Sigmoid colon (tissue), 7 donors: ENCODE results near the gene ZCCHC18. TPM values are rescaled to one million over a fixed set of nuclear protein-coding genes. Genes with fewer than 3 reads are reported as not detected.
A peak's percentile ranks its signal among the peaks of the same experiment; 100 is the strongest.

Experiments used
- DNase-seq: peaks from one replicate; pipeline ENCODE4 v3.0.0-alpha.2; 2019
- H3K27ac ChIP-seq, 4 donors: fragments of 200-600 bp; sonication (generic); one replicate each; pipeline ENCODE4 v1.5.1; 2016 to 2019; ENCODE audit warnings: mild to moderate bottlenecking in 1 of 4
- H3K27me3 ChIP-seq, 3 donors: fragments of 200-600 bp; sonication (generic); one replicate each; pipeline ENCODE4 v1.5.1; 2019; ENCODE audit warnings: mild to moderate bottlenecking in 1 of 3
- H3K36me3 ChIP-seq, 4 donors: fragments of 200-600 bp; sonication (generic); one replicate each; pipeline ENCODE4 v1.5.1; 2016 to 2019
- H3K4me1 ChIP-seq, 4 donors: fragments of 200-600 bp; sonication (generic); one replicate each; pipeline ENCODE4 v1.5.1; 2017 to 2019
- H3K4me3 ChIP-seq, 4 donors: fragments of 200-600 bp; sonication (generic); one replicate each; pipeline ENCODE4 v1.5.1; 2017 to 2019; ENCODE audit warnings: mild to moderate bottlenecking in 2 of 4, moderate library complexity in 1 of 4
- H3K9me3 ChIP-seq, 4 donors: fragments of 200-600 bp in 3 of 4; sonication (generic) in 3 of 4; one replicate each; pipeline versions ENCODE4 v1.5.1 to v1.6.1; 2013 to 2019
- EP300 ChIP-seq, 4 donors: sonication (generic); formaldehyde crosslinking; IDR thresholded peaks; one replicate each; pipeline ENCODE4 v1.6.1; 2017; ENCODE audit warnings: antibody characterized with exemption in 4 of 4
- POLR2A ChIP-seq, 2 donors: fragments of 450-650 bp; IDR thresholded peaks; one replicate each; pipeline ENCODE4 v1.6.1; 2016; ENCODE audit warnings: antibody characterized with exemption in 2 of 2, mild to moderate bottlenecking in 2 of 2, moderate library complexity in 2 of 2
- POLR2AphosphoS5 ChIP-seq, 4 donors: sonication (generic); formaldehyde crosslinking; IDR thresholded peaks; one replicate each; pipeline ENCODE4 v1.6.1; 2017; ENCODE audit warnings: antibody characterized with exemption in 4 of 4
- WGBS, 2 donors: extraction: QIAGEN DNeasy Blood & Tissue Kit; methylation state at CpG; one replicate each; pipeline ENCODE4 v1.1.7; 2013; 5-methylcytosine and 5-hydroxymethylcytosine counted together
- intact Hi-C: fragments of 100-400 bp; cut with DNase I; formaldehyde crosslinking; loops from one replicate; pipeline ENCODE4 v1.15.1; 2023
- polyA plus RNA-seq, 3 donors: library from polyadenylated mRNA; stranded (reverse); fragments of 200-250 nt; gene quantifications; one replicate each; pipeline ENCODE4 v1.2.3, GENCODE V29; 2013
- total RNA-seq, 4 donors: library from RNA; depleted of rRNA; stranded (reverse); fragments of >200 nt; gene quantifications; one replicate each; pipeline ENCODE4 v1.1.0, GENCODE V29; 2016
- TF ChIP-seq, protein P1 (sequence below), 4 experiments: fragments of 450-650 bp in 3 of 4; fragments of 200-600 bp in 1 of 4; IDR thresholded peaks; one replicate each; pipeline ENCODE4 v1.5.1; 2016 to 2019; ENCODE audit warnings: antibody characterized with exemption in 4 of 4, mild to moderate bottlenecking in 3 of 4, moderate library complexity in 2 of 4
- donor health status: healthy with polysubstance abuse.
- donor health status: Bipolar disorder and iron deficiency.
- donor health status: healthy.

The ZCCHC18 gene
- total and polyA plus RNA-seq, 7 donors: 0.66 to 4.2 (median 2.2) TPM; not detected in 1

DNA sequence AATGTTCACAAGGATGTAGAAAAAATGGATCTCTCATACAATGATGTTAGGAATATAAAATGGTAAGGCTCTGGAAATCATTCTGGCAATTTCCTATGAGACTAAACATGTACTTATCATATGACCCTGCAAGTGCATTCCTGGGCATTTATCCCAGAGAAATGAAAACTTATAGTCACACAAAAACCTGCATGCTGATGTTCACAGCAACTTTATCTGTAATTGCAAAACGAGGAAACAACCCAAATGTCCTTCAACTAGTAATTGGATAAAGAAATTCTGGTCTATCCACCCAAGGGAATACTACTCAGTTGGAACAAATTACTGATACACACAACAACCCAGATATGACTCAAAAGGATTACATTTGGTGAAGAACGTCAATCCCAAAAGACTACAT is 14.5 kb downstream of the ZCCHC18 start:
- 79 to 84% methylated on average over 2 of the region's 2 CpGs for WGBS, 2 donors
- Histone ChIP-seq H3K4me3 (no peak overlapping the region), H3K4me1 (no peaks in the 10 kb centered on the region), H3K36me3 (peaks cover 0 to 10% (median 0%) of the 10 kb centered on the region in 4 donors), H3K9me3 (no peaks in the 10 kb centered on the region), H3K27me3 (no peaks in the 10 kb centered on the region), H3K27ac (no peak overlapping the region)
- intact Hi-C loops: no loop called here
- TF ChIP-seq POLR2A (IDR thresholded peaks at IDR 0.05): no peak
- TF ChIP-seq, protein P1, sequence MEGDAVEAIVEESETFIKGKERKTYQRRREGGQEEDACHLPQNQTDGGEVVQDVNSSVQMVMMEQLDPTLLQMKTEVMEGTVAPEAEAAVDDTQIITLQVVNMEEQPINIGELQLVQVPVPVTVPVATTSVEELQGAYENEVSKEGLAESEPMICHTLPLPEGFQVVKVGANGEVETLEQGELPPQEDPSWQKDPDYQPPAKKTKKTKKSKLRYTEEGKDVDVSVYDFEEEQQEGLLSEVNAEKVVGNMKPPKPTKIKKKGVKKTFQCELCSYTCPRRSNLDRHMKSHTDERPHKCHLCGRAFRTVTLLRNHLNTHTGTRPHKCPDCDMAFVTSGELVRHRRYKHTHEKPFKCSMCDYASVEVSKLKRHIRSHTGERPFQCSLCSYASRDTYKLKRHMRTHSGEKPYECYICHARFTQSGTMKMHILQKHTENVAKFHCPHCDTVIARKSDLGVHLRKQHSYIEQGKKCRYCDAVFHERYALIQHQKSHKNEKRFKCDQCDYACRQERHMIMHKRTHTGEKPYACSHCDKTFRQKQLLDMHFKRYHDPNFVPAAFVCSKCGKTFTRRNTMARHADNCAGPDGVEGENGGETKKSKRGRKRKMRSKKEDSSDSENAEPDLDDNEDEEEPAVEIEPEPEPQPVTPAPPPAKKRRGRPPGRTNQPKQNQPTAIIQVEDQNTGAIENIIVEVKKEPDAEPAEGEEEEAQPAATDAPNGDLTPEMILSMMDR (IDR thresholded peaks at IDR 0.05): no peak
- no peak for TF ChIP-seq EP300 (IDR thresholded peaks at IDR 0.05)
- TF ChIP-seq POLR2AphosphoS5 (IDR thresholded peaks at IDR 0.05): no peak
- DNase-seq: no peak

DNA sequence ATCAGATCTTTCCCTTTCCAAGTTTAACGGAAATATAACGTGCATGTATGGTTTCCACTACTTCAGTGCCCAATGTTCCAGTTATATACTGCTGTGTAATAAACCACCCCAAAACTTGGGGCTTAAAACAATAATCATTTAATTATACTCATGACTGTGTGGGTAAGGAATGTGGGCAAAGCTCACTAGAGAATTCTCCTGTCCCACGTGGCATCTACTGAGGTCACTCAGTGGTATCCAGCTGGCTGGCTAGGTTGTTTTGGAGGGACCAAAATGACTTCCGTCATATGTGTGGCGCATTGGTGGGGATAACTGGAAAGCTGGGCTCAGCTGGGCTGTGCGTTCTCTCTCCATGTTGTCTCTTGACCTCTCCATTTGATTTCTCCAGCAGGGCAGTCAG is 18.5 kb downstream of the ZCCHC18 start:
- 92% methylated on average over 6 of the region's 6 CpGs for WGBS, 2 donors
- H3K27me3 ChIP-seq: no peaks in the 10 kb centered on the region
- no peak for DNase-seq
- intact Hi-C loops: no loop called here
- H3K4me3 ChIP-seq: no peak overlapping the region
- H3K36me3 ChIP-seq: peaks cover 0 to 10% (median 0%) of the 10 kb centered on the region in 4 donors
- peaks cover 0 to 9% (median 4%) of the 10 kb centered on the region in 4 donors for H3K4me1 ChIP-seq
- no peak overlapping the region for H3K27ac ChIP-seq
- TF ChIP-seq EP300 (IDR thresholded peaks at IDR 0.05) (no peak), POLR2AphosphoS5 (IDR thresholded peaks at IDR 0.05) (no peak), POLR2A (IDR thresholded peaks at IDR 0.05) (no peak)
- TF ChIP-seq, protein P1 (IDR thresholded peaks at IDR 0.05): no peak
- H3K9me3 ChIP-seq: no peaks in the 10 kb centered on the region

DNA sequence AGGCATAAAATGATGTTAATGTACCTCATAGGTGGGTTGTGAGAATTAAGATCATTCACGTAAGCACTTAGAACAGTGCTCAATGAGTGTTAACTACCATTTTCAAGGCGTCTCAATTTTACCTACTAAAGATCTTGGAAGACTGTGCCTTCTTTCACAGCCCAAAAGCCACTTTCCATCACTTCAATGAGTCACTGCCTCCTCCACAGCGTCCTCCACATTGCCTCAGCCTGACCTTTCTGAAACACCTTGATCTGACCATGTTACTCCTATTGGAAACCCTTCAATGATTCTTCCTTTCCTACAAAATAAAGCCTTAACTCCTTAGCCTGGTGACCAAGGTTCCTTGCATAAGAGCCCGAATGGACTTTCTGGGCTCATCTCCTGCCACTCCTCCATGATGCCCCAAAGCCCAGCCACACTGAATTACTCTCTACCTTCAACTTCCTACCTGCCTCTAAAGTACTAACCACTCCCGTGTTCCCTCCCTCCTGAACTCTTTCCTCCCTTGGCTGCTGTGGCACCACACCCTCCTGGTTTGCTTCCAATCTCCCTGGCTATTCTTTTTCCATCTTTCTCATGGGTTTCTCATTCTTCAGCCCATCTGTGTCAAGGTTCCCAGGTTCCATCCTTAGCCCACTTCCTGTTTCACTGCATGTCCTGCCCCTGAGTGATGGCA is 22.4 kb downstream of the ZCCHC18 start:
- TF ChIP-seq, protein P1 (IDR thresholded peaks at IDR 0.05): no peak
- Histone ChIP-seq H3K36me3 (peaks cover 0 to 10% (median 0%) of the 10 kb centered on the region in 4 donors), H3K4me1 (peaks cover 0 to 11% (median 7%) of the 10 kb centered on the region in 4 donors), H3K27ac (no peak overlapping the region), H3K9me3 (no peaks in the 10 kb centered on the region), H3K4me3 (no peak overlapping the region), H3K27me3 (no peaks in the 10 kb centered on the region)
- WGBS, 2 donors: 76 to 85% methylated on average over 5 of the region's 5 CpGs
- no peak for DNase-seq
- intact Hi-C loops: loop anchor here (5.0 kb wide), 1 partner anchor 287 kb away; no protein-coding TSS in a partner anchor

DNA sequence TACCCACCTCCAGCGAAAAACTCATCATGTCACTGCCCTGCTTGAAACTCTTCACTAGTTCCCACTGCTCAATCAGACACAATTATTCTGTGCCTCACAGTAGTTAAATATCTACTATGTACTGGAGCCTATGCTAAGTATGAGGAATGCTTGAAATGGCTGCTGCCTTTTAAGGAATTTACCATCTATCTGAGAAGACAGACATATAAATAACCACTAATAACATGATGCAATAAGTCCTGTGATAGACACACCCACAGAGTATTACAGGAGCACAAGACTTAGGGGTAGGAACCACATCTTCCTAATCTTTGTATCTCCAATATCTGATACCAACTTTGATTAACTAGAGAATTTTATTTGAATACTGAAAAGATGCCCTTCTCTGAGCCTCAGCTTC is 23.4 kb downstream of the ZCCHC18 start:
- Histone ChIP-seq H3K36me3 (peaks cover 0 to 3% (median 0%) of the 10 kb centered on the region in 4 donors), H3K9me3 (no peaks in the 10 kb centered on the region), H3K27me3 (no peaks in the 10 kb centered on the region), H3K27ac (peak overlapping the region in 1 of 4 donors; percentile 69), H3K4me1 (peaks cover 0 to 11% (median 7%) of the 10 kb centered on the region in 4 donors), H3K4me3 (no peak overlapping the region)
- WGBS, 2 donors: 92 to 93% methylated on average over 1 of the region's 1 CpG
- intact Hi-C loops: loop anchor here (2.0 to 5.0 kb wide), 2 partner anchors 37 to 288 kb away; no protein-coding TSS in a partner anchor
- DNase-seq: no peak
- TF ChIP-seq, protein P1 (IDR thresholded peaks at IDR 0.05): no peak
- no peak for TF ChIP-seq POLR2AphosphoS5 (IDR thresholded peaks at IDR 0.05)
